ENCODE measurements around the gene CTXN2.

CTXN2 gene

GRCh38 chr15:48191574-48192225 is at the start of gene CTXN2:
TSS of gene CTXN2 (plus strand) at chr15:48191665. CDS start at chr15:48201301, 9,636 bp downstream.
- DNase-seq, result no peak

- DNase-seq, result no peak
These were observed 47.6 kb upstream of the CTXN2 start for GRCh38 chr15:48143856-48144255.

GRCh38 chr15:48144889-48145288 is 46.6 kb upstream of the CTXN2 start:
- DNase-seq, result no peak

- DNase-seq, result no peak
These were observed 45.5 kb upstream of the CTXN2 start for GRCh38 chr15:48145923-48146322.

GRCh38 chr15:48147358-48147757 is 44.1 kb upstream of the CTXN2 start:
- DNase-seq, result no peak

- DNase-seq, result no peak
These were observed 41.6 kb upstream of the CTXN2 start for GRCh38 chr15:48149858-48150257.

GRCh38 chr15:48153526-48153925 is 37.9 kb upstream of the CTXN2 start:
- no peak for DNase-seq

- DNase-seq, result no peak
These were observed 22.8 kb upstream of the CTXN2 start for GRCh38 chr15:48168616-48169015.

GRCh38 chr15:48170981-48171380 is 20.5 kb upstream of the CTXN2 start:
- DNase-seq, result no peak

- DNase-seq, result no peak
These were observed 16.3 kb upstream of the CTXN2 start for GRCh38 chr15:48175126-48175525.

- no peak for DNase-seq
These were observed 15.4 kb upstream of the CTXN2 start for GRCh38 chr15:48176112-48176511.

- DNase-seq, result no peak
These were observed 14.5 kb upstream of the CTXN2 start for GRCh38 chr15:48176957-48177356.

- no peak for DNase-seq
These were observed 14.1 kb upstream of the CTXN2 start for GRCh38 chr15:48177383-48177765.

- peak; percentile 82 for DNase-seq
These were observed 13.5 kb upstream of the CTXN2 start, which contains the start of gene MYEF2 for GRCh38 chr15:48177766-48178647. TSS of gene MYEF2 (minus strand) at chr15:48178295. CDS start at chr15:48178237, 58 bp downstream.

GRCh38 chr15:48178648-48178931 is 12.9 kb upstream of the CTXN2 start:
- no peak for DNase-seq

GRCh38 chr15:48182749-48183148 is 8.7 kb upstream of the CTXN2 start:
- no peak for DNase-seq

- DNase-seq, result no peak
These were observed 5.9 kb upstream of the CTXN2 start for GRCh38 chr15:48185529-48185928.

GRCh38 chr15:48186271-48186670 is 5.2 kb upstream of the CTXN2 start:
- DNase-seq, result no peak

- DNase-seq, result peak; percentile 69
These were observed 412 bp upstream of the CTXN2 start for GRCh38 chr15:48190932-48191573.

GRCh38 chr15:48202068-48202467 is 10.6 kb downstream of the CTXN2 start:
- DNase-seq, result no peak

- DNase-seq, result no peak
These were observed 14.5 kb downstream of the CTXN2 start, which contains the start of gene SLC12A1 for GRCh38 chr15:48205981-48206380. TSS of gene SLC12A1 (plus strand) at chr15:48206302. CDS start at chr15:48207720, 1,418 bp downstream.

- no peak for DNase-seq
These were observed 29.8 kb downstream of the CTXN2 start for GRCh38 chr15:48221261-48221660.

GRCh38 chr15:48221885-48222284 is 30.4 kb downstream of the CTXN2 start:
- DNase-seq, result no peak

- DNase-seq, result no peak
These were observed 31.2 kb downstream of the CTXN2 start for GRCh38 chr15:48222627-48223026.

Data from stimulated activated CD8-positive, alpha-beta memory T cell treated with anti-CD3 and anti-CD28 coated beads, Interleukin-4, amount 100 ng/mL, for 48 hours (primary cell).